Dedifferentiated amniotic fluid mesenchymal stem cell (primary cell): ENCODE measurements around the gene RBX1.
"Not testable (repeated sequence)": the region's sequence is repeated elsewhere in the genome, so short reads cannot be mapped to it uniquely, and the experiment has no call there.

ENCODE experiments used
- DNase-seq: peaks from one replicate; pipeline ENCODE4 v3.0.0-alpha.2; 2016; ENCODE audit errors: extremely low spot score

RBX1 gene

DNA sequence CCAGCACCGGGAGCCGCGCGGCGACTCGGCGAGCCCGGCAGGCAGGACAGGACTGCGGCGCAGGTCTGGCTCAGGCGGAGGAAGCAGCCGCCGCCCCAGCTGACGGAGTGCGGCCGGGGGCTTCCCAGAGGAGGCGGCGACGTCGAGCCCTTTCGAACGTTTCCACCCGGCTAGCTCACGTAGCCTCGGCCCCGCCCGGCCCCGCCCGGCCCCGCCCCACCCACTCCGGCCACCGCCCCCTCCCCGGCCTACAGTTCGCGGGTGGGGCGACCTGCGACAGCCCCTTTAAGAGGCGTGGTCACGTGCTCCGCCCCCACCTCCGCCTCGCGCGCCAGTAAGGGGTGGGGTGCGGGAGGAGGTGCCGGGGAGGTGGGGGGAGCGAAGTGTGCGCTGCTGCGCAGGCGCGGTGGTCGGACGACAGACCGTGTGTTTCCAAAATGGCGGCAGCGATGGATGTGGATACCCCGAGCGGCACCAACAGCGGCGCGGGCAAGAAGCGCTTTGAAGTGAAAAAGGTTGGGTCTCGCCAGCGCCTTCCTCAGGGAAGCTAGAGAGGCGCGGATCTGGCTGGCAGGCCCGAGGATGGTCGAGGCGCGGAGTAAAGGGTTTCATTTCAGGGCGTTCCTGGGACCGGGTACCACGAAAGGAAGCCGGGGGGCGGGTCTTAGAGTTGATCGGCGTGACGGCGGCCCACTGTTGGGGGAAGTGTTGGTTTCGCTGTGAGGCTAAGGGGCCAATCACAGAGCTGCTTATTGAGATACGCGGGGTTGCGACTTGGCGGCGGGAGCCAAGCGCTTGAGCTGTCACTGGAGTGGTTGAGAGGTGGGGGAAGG lies at the start of gene RBX1:
Gene RBX1 (plus strand): TSS at position 417 of the 833 bp plus-strand sequence. CDS start 21 bp downstream, at position 438.
- peak; percentile 97 for DNase-seq

DNA sequence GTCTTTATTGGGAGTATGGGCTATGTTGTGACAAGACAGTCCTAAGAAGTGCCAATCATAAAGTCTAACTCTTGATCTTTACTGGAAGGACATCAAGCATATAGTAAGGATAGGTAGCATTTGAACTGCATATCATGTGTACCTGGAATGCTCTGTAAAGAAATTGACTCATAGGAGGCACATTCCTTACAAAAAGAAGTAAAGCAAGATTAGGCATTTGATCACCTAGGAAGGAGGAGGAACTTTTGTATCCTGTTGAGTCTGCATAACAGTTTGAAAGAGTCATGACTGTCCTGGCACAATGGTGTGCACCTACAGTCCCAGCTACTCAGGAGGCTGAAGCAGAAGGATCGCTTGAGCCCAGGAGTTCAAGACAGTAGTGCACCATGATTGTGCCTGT lies 47.1 kb upstream of the RBX1 start:
- no peak for DNase-seq

- DNase-seq: no peak
Observed at GRCh38 chr22:40908895-40909294, 42.3 kb upstream of the RBX1 start.

GRCh38 chr22:40911772-40912171 lies 39.4 kb upstream of the RBX1 start:
- DNase-seq: no peak

GRCh38 chr22:40912987-40913386 lies 38.2 kb upstream of the RBX1 start:
- not testable (repeated sequence) for DNase-seq

- no peak for DNase-seq
Observed at GRCh38 chr22:40919446-40919845, 31.7 kb upstream of the RBX1 start.

DNA sequence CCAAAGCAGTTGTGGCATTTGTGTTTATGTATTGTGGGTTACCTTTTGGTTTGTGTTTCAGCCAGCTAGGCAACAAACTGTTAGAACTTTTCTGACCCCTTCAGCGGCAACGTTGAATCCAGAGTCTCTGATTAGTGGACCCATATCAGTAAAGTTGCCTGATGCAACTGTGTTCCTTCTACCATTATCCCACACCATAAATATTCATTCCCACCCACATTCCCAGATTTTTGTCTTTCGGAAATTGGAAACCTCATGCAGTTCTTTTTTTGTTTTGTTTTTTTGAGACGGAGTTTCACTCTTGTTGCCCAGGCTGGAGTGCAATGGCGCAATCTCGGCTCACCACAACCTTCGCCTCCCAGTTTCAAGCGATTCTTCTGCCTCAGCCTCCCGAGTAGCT lies 30.7 kb upstream of the RBX1 start:
- no peak for DNase-seq

GRCh38 chr22:40922484-40923303 lies 28.5 kb upstream of the RBX1 start:
- peak; percentile 68 for DNase-seq

- no peak for DNase-seq
Observed at GRCh38 chr22:40928657-40929056, 22.5 kb upstream of the RBX1 start.

DNA sequence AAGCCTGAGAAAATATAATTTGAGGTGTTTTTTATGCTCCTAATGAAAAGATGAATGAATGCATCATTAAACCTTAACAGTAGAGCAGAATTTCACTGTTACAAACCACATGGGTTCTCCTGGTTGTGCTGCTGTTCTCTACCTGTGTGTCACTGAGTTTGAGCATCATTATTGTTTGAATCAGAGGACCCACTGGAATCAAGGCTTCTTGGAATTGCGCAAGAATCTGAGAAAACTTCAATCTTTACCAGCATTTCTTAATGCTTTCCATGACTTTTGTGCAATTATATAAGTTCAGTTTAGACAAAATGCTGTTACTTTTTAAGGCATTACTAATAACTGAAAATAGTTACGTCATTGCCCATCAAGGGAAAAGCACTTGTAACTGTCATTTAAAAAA lies 18.8 kb upstream of the RBX1 start:
- DNase-seq: no peak

- no peak for DNase-seq
Observed at GRCh38 chr22:40939202-40939601, 12.0 kb upstream of the RBX1 start.

- DNase-seq: no peak
Observed at GRCh38 chr22:40951795-40952605, 822 bp downstream of the RBX1 start.

GRCh38 chr22:40953471-40953870 lies 2.3 kb downstream of the RBX1 start:
- DNase-seq: no peak

GRCh38 chr22:40954113-40954512 lies 2.9 kb downstream of the RBX1 start:
- no peak for DNase-seq

GRCh38 chr22:40955571-40955970 lies 4.4 kb downstream of the RBX1 start:
- DNase-seq: peak; percentile 32

DNA sequence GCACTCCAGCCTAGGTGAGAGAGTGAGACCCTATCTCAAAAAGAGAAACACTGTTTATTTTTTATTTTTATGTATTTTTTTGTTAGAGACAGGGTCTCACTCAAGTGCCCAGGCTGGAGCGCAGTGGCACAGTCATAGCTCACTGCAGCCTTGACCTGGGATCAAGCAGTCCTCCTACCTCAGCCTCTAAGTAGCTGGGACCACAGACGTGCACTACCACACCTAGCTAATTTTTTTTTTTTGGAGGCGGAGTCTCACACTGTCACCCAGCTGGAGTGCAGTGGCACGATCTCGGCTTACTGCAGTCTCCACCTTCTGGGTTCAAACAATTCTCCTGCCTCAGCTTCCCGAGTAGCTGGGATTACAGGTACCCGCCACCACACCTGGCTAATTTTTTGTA lies 6.4 kb downstream of the RBX1 start:
- no peak for DNase-seq

DNA sequence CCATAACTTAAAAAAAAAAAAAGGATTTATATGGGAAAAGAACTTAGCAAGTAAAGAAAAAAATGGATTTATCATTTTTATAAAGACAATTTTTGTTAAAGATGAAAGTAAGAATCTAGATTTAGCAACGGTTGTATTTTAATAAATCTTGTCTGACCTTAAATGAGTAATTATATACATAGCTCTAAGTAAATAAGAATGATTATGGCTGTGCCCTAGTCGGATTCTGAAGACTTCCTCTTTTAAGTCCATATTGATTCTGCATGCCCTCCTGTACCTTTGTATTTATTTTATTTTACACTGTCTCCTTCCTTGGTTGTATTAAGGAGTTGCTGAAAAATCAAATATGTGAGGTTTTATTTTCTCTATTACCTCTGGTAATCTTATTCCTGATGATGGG lies 7.1 kb downstream of the RBX1 start:
- no peak for DNase-seq

DNA sequence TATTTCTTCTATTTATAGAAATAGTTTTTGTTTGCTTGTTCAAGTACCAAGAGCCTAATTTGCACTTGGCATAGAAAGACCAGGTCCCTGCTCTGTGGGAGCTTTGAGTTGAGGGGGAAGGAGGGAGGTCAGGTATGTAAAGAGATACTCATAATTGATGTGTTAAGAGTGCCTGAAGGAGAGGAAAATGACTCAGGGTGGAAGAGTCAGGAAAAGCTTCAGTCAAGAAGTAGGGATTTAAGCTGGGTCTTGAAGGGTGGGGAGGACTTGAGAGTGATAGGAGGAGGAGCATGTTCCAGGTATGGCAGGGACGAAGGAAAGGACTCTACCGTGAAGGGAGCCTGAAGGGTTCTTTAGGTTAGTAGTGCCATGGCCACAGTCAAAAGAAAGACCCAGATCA lies 9.0 kb downstream of the RBX1 start:
- no peak for DNase-seq

- no peak for DNase-seq
Observed at GRCh38 chr22:40965936-40966725, 15.0 kb downstream of the RBX1 start.

DNA sequence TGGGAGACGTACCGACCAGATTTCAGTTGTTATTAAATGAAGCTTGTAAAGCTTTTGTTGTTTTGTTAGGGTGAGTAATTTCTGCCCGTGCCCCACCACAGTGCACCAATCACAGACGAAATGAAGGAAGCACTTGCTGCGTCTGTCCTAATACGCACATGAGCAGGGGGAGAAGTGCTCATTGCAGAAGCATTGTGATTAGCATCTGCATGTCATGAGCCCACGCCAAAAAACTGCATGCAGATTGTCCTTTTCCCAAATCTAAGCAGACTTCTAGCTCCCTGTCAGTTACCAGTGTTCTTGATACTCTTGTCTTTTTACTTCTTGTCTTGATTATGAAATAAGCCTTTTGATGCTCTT lies 15.5 kb downstream of the RBX1 start:
- DNase-seq: no peak

GRCh38 chr22:40967111-40967760 lies 16.1 kb downstream of the RBX1 start:
- DNase-seq: no peak
